Peyer's patch (tissue), 4 donors: ENCODE results near the gene ARRDC3.

Source experiments
- CTCF ChIP-seq, 6 experiments: fragments of 450-650 bp in 4 of 6; fragments of 200-600 bp in 2 of 6; sonication (generic) in 1 of 6; IDR thresholded peaks; one replicate each; pipeline ENCODE4 v1.5.1; 2017 to 2019; ENCODE audit warnings: antibody characterized with exemption in 6 of 6, mild to moderate bottlenecking in 3 of 6, moderate library complexity in 1 of 6
- POLR2A ChIP-seq, 2 donors: fragments of 450-650 bp; IDR thresholded peaks; one replicate each; pipeline ENCODE4 v1.5.1; 2017; ENCODE audit warnings: antibody characterized with exemption in 2 of 2, mild to moderate bottlenecking in 2 of 2, moderate library complexity in 2 of 2

GRCh38 chr5:91403438-91403837, 20.3 kb upstream of the ARRDC3 start:
- TF ChIP-seq CTCF (IDR thresholded peaks at IDR 0.05) = no peak
- TF ChIP-seq POLR2A (IDR thresholded peaks at IDR 0.05) = no peak
